K562 (cell line): Measurements from ENCODE around the gene PNPLA2. TPM values are rescaled to one million over a fixed set of nuclear protein-coding genes. Genes with fewer than 3 reads are reported as not detected.

Experiments
- BRCA1 ChIP-seq, 2 experiments: fragments of 450-650 bp in 1 of 2; sonication (generic) in 1 of 2; formaldehyde crosslinking in 1 of 2; IDR thresholded peaks; 2 replicates each; pipeline versions ENCODE4 v1.5.0 to v1.6.1; 2017 to 2020; ENCODE audit warnings: mild to moderate bottlenecking in 1 of 2, missing genetic modification reagents in 1 of 2
- FOXP1 ChIP-seq: sonication (generic); formaldehyde crosslinking; IDR thresholded peaks from 2 replicates; pipeline ENCODE4 v1.8.0; 2022; ENCODE audit warnings: mild to moderate bottlenecking, missing genetic modification reagents
- SMARCA5 ChIP-seq: fragments of 450-650 bp; IDR thresholded peaks from 2 replicates; pipeline ENCODE4 v1.6.1; 2016
- TBL1XR1 ChIP-seq, 2 experiments: IDR thresholded peaks; 2 replicates each; pipeline ENCODE4 v1.6.1; 2012; ENCODE audit warnings: improper control_type of control experiment in 2 of 2, low read length in 2 of 2, mild to moderate bottlenecking in 1 of 2
- YBX1 ChIP-seq: fragments of 450-650 bp; IDR thresholded peaks from 2 replicates; pipeline ENCODE4 v1.7.1; 2016; ENCODE audit warnings: mild to moderate bottlenecking
- ZNF174 ChIP-seq: fragments of 250-450 bp; sonication (Bioruptor Pico); IDR thresholded peaks from 2 replicates; pipeline ENCODE4 v1.4.0; 2020; ENCODE audit warnings: mild to moderate bottlenecking
- ZNF23 ChIP-seq: fragments of 250-450 bp; sonication (Bioruptor Pico); IDR thresholded peaks from 2 replicates; pipeline ENCODE4 v1.4.0; 2020; ENCODE audit warnings: mild to moderate bottlenecking
- ZNF436 ChIP-seq: fragments of 250-450, 450-650 bp; sonication (Bioruptor Pico); formaldehyde crosslinking; IDR thresholded peaks from 2 replicates; pipeline ENCODE4 v1.7.0; 2020; ENCODE audit warnings: mild to moderate bottlenecking
- polyA plus RNA-seq, 8 experiments: library from polyadenylated mRNA; depleted of rRNA in 4 of 8; stranded (reverse) in 5 of 8; unstranded in 3 of 8; fragments of >200 nt; fragmentation: Nextera tagmentation in 2 of 8; fragmentation: Illumina TruSeq in 1 of 8; extraction: Ambion mirVana in 2 of 8; extraction: Trizol in 1 of 8; gene quantifications; 2 replicates each; pipeline versions ENCODE4 v1.2.1 to v1.2.3, GENCODE V29; 2011 to 2014; ENCODE audit warnings: inconsistent platforms in 1 of 8, missing spikeins in 1 of 8
- total RNA-seq, 7 experiments: library from RNA; depleted of rRNA in 6 of 7; stranded (reverse); fragments of >200 nt in 6 of 7; fragmentation: Illumina TruSeq in 2 of 7; extraction: Trizol in 2 of 7; gene quantifications; 2 replicates each; pipeline versions ENCODE4 v1.2.1 to v1.2.3, GENCODE V29; 2011 to 2021; ENCODE audit warnings: low replicate concordance in 1 of 7
- TF ChIP-seq, protein P1 (sequence below), 2 experiments: fragments of 150-350 bp in 1 of 2; IDR thresholded peaks; 2 replicates each; pipeline ENCODE4 v1.6.1; 2012 to 2016; ENCODE audit warnings: low read depth in 2 of 2, low read length in 2 of 2, mild to moderate bottlenecking in 1 of 2, moderate library complexity in 1 of 2
- TF ChIP-seq, protein P2 (sequence below): conservative IDR thresholded peaks from 2 replicates; pipeline ENCODE4 v1.6.1; 2011; ENCODE audit warnings: low read depth, mild to moderate bottlenecking, low read length; ENCODE audit not compliant: control insufficient read depth
- TF ChIP-seq, protein P3 (sequence below): IDR thresholded peaks from 2 replicates; pipeline ENCODE4 v1.6.1; 2011; ENCODE audit warnings: borderline replicate concordance, low read depth, mild to moderate bottlenecking, moderate library complexity, low read length; ENCODE audit not compliant: insufficient read depth, poor library complexity, severe bottlenecking
- TF ChIP-seq, protein P4 (sequence below): sonication (generic); formaldehyde crosslinking; IDR thresholded peaks from 2 replicates; pipeline ENCODE4 v1.8.0; 2022; ENCODE audit warnings: mild to moderate bottlenecking, missing genetic modification reagents

The PNPLA2 gene
- total and polyA plus RNA-seq, 9 of the 15 experiments (the other 6 are each of a cell fraction or from before 2014, with no cell fraction given) = 0.39 to 87.1 (median 8.4) TPM

GRCh38 chr11:842370-843002 lies 23.8 kb downstream of the PNPLA2 start, which contains the start of the genes POLR2L and TSPAN4 (continued):
- TF ChIP-seq, protein P1, sequence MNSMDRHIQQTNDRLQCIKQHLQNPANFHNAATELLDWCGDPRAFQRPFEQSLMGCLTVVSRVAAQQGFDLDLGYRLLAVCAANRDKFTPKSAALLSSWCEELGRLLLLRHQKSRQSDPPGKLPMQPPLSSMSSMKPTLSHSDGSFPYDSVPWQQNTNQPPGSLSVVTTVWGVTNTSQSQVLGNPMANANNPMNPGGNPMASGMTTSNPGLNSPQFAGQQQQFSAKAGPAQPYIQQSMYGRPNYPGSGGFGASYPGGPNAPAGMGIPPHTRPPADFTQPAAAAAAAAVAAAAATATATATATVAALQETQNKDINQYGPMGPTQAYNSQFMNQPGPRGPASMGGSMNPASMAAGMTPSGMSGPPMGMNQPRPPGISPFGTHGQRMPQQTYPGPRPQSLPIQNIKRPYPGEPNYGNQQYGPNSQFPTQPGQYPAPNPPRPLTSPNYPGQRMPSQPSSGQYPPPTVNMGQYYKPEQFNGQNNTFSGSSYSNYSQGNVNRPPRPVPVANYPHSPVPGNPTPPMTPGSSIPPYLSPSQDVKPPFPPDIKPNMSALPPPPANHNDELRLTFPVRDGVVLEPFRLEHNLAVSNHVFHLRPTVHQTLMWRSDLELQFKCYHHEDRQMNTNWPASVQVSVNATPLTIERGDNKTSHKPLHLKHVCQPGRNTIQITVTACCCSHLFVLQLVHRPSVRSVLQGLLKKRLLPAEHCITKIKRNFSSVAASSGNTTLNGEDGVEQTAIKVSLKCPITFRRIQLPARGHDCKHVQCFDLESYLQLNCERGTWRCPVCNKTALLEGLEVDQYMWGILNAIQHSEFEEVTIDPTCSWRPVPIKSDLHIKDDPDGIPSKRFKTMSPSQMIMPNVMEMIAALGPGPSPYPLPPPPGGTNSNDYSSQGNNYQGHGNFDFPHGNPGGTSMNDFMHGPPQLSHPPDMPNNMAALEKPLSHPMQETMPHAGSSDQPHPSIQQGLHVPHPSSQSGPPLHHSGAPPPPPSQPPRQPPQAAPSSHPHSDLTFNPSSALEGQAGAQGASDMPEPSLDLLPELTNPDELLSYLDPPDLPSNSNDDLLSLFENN (IDR thresholded peaks at IDR 0.05; ENCODE audit: low read depth in 2 of 2, low read length in 2 of 2) = peak in 1 of 2 experiments; percentile 77; a peak in 2 of 4 replicates
- TF ChIP-seq FOXP1 (CRISPR knock-in tag) (no peak), ZNF174 (CRISPR knock-in tag) (no peak), ZNF23 (CRISPR knock-in tag) (no peak), ZNF436 (CRISPR knock-in tag) (no peak), TBL1XR1 (IDR thresholded peaks at IDR 0.05; ENCODE audit: low read length in 2 of 2) (no peak), YBX1 (no peak), BRCA1 (IDR thresholded peaks at IDR 0.05) (no peak), BRCA1 (CRISPR knock-in tag; IDR thresholded peaks at IDR 0.05) (no peak), SMARCA5 (no peak)
- TF ChIP-seq, protein P2, sequence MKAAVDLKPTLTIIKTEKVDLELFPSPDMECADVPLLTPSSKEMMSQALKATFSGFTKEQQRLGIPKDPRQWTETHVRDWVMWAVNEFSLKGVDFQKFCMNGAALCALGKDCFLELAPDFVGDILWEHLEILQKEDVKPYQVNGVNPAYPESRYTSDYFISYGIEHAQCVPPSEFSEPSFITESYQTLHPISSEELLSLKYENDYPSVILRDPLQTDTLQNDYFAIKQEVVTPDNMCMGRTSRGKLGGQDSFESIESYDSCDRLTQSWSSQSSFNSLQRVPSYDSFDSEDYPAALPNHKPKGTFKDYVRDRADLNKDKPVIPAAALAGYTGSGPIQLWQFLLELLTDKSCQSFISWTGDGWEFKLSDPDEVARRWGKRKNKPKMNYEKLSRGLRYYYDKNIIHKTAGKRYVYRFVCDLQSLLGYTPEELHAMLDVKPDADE = peak; percentile 93
- TF ChIP-seq, protein P3, sequence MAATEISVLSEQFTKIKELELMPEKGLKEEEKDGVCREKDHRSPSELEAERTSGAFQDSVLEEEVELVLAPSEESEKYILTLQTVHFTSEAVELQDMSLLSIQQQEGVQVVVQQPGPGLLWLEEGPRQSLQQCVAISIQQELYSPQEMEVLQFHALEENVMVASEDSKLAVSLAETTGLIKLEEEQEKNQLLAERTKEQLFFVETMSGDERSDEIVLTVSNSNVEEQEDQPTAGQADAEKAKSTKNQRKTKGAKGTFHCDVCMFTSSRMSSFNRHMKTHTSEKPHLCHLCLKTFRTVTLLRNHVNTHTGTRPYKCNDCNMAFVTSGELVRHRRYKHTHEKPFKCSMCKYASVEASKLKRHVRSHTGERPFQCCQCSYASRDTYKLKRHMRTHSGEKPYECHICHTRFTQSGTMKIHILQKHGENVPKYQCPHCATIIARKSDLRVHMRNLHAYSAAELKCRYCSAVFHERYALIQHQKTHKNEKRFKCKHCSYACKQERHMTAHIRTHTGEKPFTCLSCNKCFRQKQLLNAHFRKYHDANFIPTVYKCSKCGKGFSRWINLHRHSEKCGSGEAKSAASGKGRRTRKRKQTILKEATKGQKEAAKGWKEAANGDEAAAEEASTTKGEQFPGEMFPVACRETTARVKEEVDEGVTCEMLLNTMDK = no peak
- TF ChIP-seq, protein P4, sequence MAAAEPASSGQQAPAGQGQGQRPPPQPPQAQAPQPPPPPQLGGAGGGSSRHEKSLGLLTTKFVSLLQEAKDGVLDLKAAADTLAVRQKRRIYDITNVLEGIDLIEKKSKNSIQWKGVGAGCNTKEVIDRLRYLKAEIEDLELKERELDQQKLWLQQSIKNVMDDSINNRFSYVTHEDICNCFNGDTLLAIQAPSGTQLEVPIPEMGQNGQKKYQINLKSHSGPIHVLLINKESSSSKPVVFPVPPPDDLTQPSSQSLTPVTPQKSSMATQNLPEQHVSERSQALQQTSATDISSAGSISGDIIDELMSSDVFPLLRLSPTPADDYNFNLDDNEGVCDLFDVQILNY (CRISPR knock-in tag) = no peak
